Measurements from ENCODE around the gene PRKACA.

GRCh38 chr19:14165990-14166830 lies 48.6 kb upstream of the PRKACA start:
- TF ChIP-seq CTCF (conservative IDR thresholded peaks at IDR 0.05) (no peak), ZFX (IDR thresholded peaks at IDR 0.05) (no peak)

Measured in C4-2B (cell line).